HCT116 (cell line): ENCODE results near the gene SOX6.

ENCODE experiments used
- ATF3 ChIP-seq: IDR thresholded peaks from 2 replicates; pipeline ENCODE4 v1.6.1; 2012
- CBX3 ChIP-seq: IDR thresholded peaks from 2 replicates; pipeline ENCODE4 v1.6.1; 2012; ENCODE audit warnings: low read depth
- CEBPB ChIP-seq: IDR thresholded peaks from 2 replicates; pipeline ENCODE4 v1.6.1; 2012; ENCODE audit warnings: low read depth
- CTCF ChIP-seq, 3 experiments: fragments of 200-600 bp in 1 of 3; sonication (generic) in 1 of 3; IDR thresholded peaks in 2 of 3; conservative IDR thresholded peaks in 1 of 3; 2 replicates each; pipeline ENCODE4 v1.5.1; 2012 to 2017; ENCODE audit warnings: low read depth in 2 of 3, low read length in 2 of 3, antibody characterized with exemption in 1 of 3, borderline replicate concordance in 1 of 3, control low read depth in 1 of 3, mild to moderate bottlenecking in 1 of 3, mixed read lengths in 1 of 3, mixed run types in 1 of 3, moderate library complexity in 1 of 3; ENCODE audit not compliant: insufficient read depth in 1 of 3
- EZH2 ChIP-seq: fragments of 200-600 bp; sonication (generic); IDR thresholded peaks from 2 replicates; pipeline ENCODE4 v1.6.1; 2017; ENCODE audit warnings: antibody characterized with exemption, mixed run types
- JUND ChIP-seq: IDR thresholded peaks from 2 replicates; pipeline ENCODE4 v1.6.1; 2012
- MAX ChIP-seq: IDR thresholded peaks from 2 replicates; pipeline ENCODE4 v1.6.1; 2012
- POLR2A ChIP-seq: IDR thresholded peaks from 2 replicates; pipeline ENCODE4 v1.7.0; 2011; ENCODE audit warnings: borderline replicate concordance; ENCODE audit not compliant: insufficient read depth, insufficient read length; ENCODE audit errors: extremely low read depth
- POLR2AphosphoS5 ChIP-seq: IDR thresholded peaks from 2 replicates; pipeline ENCODE4 v1.6.1; 2011; ENCODE audit warnings: mild to moderate bottlenecking, low read depth, low read length, moderate library complexity
- SRF ChIP-seq: IDR thresholded peaks from 2 replicates; pipeline ENCODE4 v1.6.1; 2012; ENCODE audit warnings: low read depth
- YY1 ChIP-seq: IDR thresholded peaks from 2 replicates; pipeline ENCODE4 v1.6.1; 2011; ENCODE audit warnings: low read length, low read depth, moderate library complexity, mild to moderate bottlenecking; ENCODE audit not compliant: insufficient replicate concordance; ENCODE audit errors: extremely low read depth
- ZBTB33 ChIP-seq: IDR thresholded peaks from 2 replicates; pipeline ENCODE4 v1.6.1; 2011; ENCODE audit warnings: mild to moderate bottlenecking, low read length, moderate library complexity; ENCODE audit not compliant: insufficient replicate concordance; ENCODE audit errors: extremely low read depth

- TF ChIP-seq CTCF (IDR thresholded peaks at IDR 0.05 in 2 of 3, conservative IDR thresholded peaks at IDR 0.05 in 1 of 3; ENCODE audit: borderline replicate concordance in 1 of 3, insufficient read depth in 1 of 3, low read depth in 2 of 3, low read length in 2 of 3) (no peak), ZBTB33 (no peak), MAX (no peak), JUND (no peak), POLR2AphosphoS5 (no peak), CBX3 (no peak), EZH2 (no peak), YY1 (no peak), SRF (no peak), CEBPB (no peak), ATF3 (no peak), POLR2A (no peak)
Measured at GRCh38 chr11:15947681-15948648, 408.4 kb downstream of the SOX6 start.
